Measurements from ENCODE around the gene SURF6.
"Not testable (repeated sequence)": the region's sequence is repeated elsewhere in the genome, so short reads cannot be mapped to it uniquely, and the experiment has no call there.

Gene SURF6

GRCh38 chr9:133301253-133302230 is 34.4 kb downstream of the SURF6 start:
- Histone ChIP-seq H3K36me3 (ENCODE audit: control insufficient read depth in 5 of 5, insufficient read depth in 5 of 5, low read length in 5 of 5) (no peaks in the 10 kb centered on the region), H3K9ac (ENCODE audit: low read length in 5 of 5) (no peak overlapping the region), H3K27ac (ENCODE audit: low read depth, low read length) (no peak overlapping the region), H3K4me1 (ENCODE audit: control insufficient read depth in 5 of 5, insufficient read depth in 5 of 5, low read length in 5 of 5) (no peaks in the 10 kb centered on the region), H3K9me3 (ENCODE audit: control insufficient read depth in 5 of 5, low read length in 5 of 5) (no peaks in the 10 kb centered on the region), H3K4me3 (ENCODE audit: low read depth in 1 of 5, low read length in 5 of 5) (no peak overlapping the region), H3K27me3 (ENCODE audit: control insufficient read depth in 5 of 5, insufficient read depth in 4 of 5, low read length in 5 of 5) (peaks cover 0 to 28% (median 13%) of the 10 kb centered on the region in 5 donors)

- H3K9ac ChIP-seq (ENCODE audit: low read length in 5 of 5); H3K4me1 ChIP-seq (ENCODE audit: control insufficient read depth in 5 of 5, insufficient read depth in 5 of 5, low read length in 5 of 5); H3K27ac ChIP-seq (ENCODE audit: low read depth, low read length); H3K36me3 ChIP-seq (ENCODE audit: control insufficient read depth in 5 of 5, insufficient read depth in 5 of 5, low read length in 5 of 5); H3K9me3 ChIP-seq (ENCODE audit: control insufficient read depth in 5 of 5, low read length in 5 of 5); H3K4me3 ChIP-seq (ENCODE audit: low read depth in 1 of 5, low read length in 5 of 5): not testable (repeated sequence)
- H3K27me3 ChIP-seq (ENCODE audit: control insufficient read depth in 5 of 5, insufficient read depth in 4 of 5, low read length in 5 of 5) = peaks cover 0 to 24% (median 12%) of the 10 kb centered on the region in 5 donors
Measured at GRCh38 chr9:133299996-133300395, 36.0 kb downstream of the SURF6 start.

GRCh38 chr9:133294257-133294656 is 41.7 kb downstream of the SURF6 start:
- Histone ChIP-seq H3K36me3 (ENCODE audit: control insufficient read depth in 5 of 5, insufficient read depth in 5 of 5, low read length in 5 of 5) (no peaks in the 10 kb centered on the region), H3K4me1 (ENCODE audit: control insufficient read depth in 5 of 5, insufficient read depth in 5 of 5, low read length in 5 of 5) (no peaks in the 10 kb centered on the region), H3K4me3 (ENCODE audit: low read depth in 1 of 5, low read length in 5 of 5) (no peak overlapping the region), H3K27me3 (ENCODE audit: control insufficient read depth in 5 of 5, insufficient read depth in 4 of 5, low read length in 5 of 5) (no peaks in the 10 kb centered on the region), H3K9me3 (ENCODE audit: control insufficient read depth in 5 of 5, low read length in 5 of 5) (peaks cover 3 to 7% (median 5%) of the 10 kb centered on the region in 5 donors), H3K27ac (ENCODE audit: low read depth, low read length) (no peak overlapping the region), H3K9ac (ENCODE audit: low read length in 5 of 5) (no peak overlapping the region)

GRCh38 chr9:133290751-133291302 is 45.2 kb downstream of the SURF6 start:
- H3K9me3 ChIP-seq (ENCODE audit: control insufficient read depth in 5 of 5, low read length in 5 of 5) = peaks cover 3 to 11% (median 5%) of the 10 kb centered on the region in 5 donors
- no peaks in the 10 kb centered on the region for H3K4me1 ChIP-seq (ENCODE audit: control insufficient read depth in 5 of 5, insufficient read depth in 5 of 5, low read length in 5 of 5)
- no peak overlapping the region for H3K4me3 ChIP-seq (ENCODE audit: low read depth in 1 of 5, low read length in 5 of 5)
- no peaks in the 10 kb centered on the region for H3K36me3 ChIP-seq (ENCODE audit: control insufficient read depth in 5 of 5, insufficient read depth in 5 of 5, low read length in 5 of 5)
- no peak overlapping the region for H3K27ac ChIP-seq (ENCODE audit: low read depth, low read length)
- no peaks in the 10 kb centered on the region for H3K27me3 ChIP-seq (ENCODE audit: control insufficient read depth in 5 of 5, insufficient read depth in 4 of 5, low read length in 5 of 5)
- no peak overlapping the region for H3K9ac ChIP-seq (ENCODE audit: low read length in 5 of 5)

GRCh38 chr9:133286523-133286922 is 49.5 kb downstream of the SURF6 start:
- Histone ChIP-seq H3K9ac (ENCODE audit: low read length in 5 of 5) (no peak overlapping the region), H3K36me3 (ENCODE audit: control insufficient read depth in 5 of 5, insufficient read depth in 5 of 5, low read length in 5 of 5) (no peaks in the 10 kb centered on the region), H3K27me3 (ENCODE audit: control insufficient read depth in 5 of 5, insufficient read depth in 4 of 5, low read length in 5 of 5) (no peaks in the 10 kb centered on the region), H3K4me3 (ENCODE audit: low read depth in 1 of 5, low read length in 5 of 5) (no peak overlapping the region), H3K27ac (ENCODE audit: low read depth, low read length) (no peak overlapping the region), H3K4me1 (ENCODE audit: control insufficient read depth in 5 of 5, insufficient read depth in 5 of 5, low read length in 5 of 5) (peaks cover 0 to 2% (median 0%) of the 10 kb centered on the region in 5 donors), H3K9me3 (ENCODE audit: control insufficient read depth in 5 of 5, low read length in 5 of 5) (peaks cover 3 to 11% (median 5%) of the 10 kb centered on the region in 5 donors)

GRCh38 chr9:133285252-133285775 is 50.7 kb downstream of the SURF6 start:
- H3K4me3 ChIP-seq (ENCODE audit: low read depth in 1 of 5, low read length in 5 of 5) = no peak overlapping the region
- no peaks in the 10 kb centered on the region for H3K27me3 ChIP-seq (ENCODE audit: control insufficient read depth in 5 of 5, insufficient read depth in 4 of 5, low read length in 5 of 5)
- no peak overlapping the region for H3K27ac ChIP-seq (ENCODE audit: low read depth, low read length)
- no peak overlapping the region for H3K9ac ChIP-seq (ENCODE audit: low read length in 5 of 5)
- no peaks in the 10 kb centered on the region for H3K36me3 ChIP-seq (ENCODE audit: control insufficient read depth in 5 of 5, insufficient read depth in 5 of 5, low read length in 5 of 5)
- peaks cover 0 to 2% (median 0%) of the 10 kb centered on the region in 5 donors for H3K4me1 ChIP-seq (ENCODE audit: control insufficient read depth in 5 of 5, insufficient read depth in 5 of 5, low read length in 5 of 5)
- peaks cover 0 to 7% (median 0%) of the 10 kb centered on the region in 5 donors for H3K9me3 ChIP-seq (ENCODE audit: control insufficient read depth in 5 of 5, low read length in 5 of 5)

GRCh38 chr9:133284362-133284761 is 51.6 kb downstream of the SURF6 start:
- no peaks in the 10 kb centered on the region for H3K36me3 ChIP-seq (ENCODE audit: control insufficient read depth in 5 of 5, insufficient read depth in 5 of 5, low read length in 5 of 5)
- H3K27me3 ChIP-seq (ENCODE audit: control insufficient read depth in 5 of 5, insufficient read depth in 4 of 5, low read length in 5 of 5) = no peaks in the 10 kb centered on the region
- H3K27ac ChIP-seq (ENCODE audit: low read depth, low read length) = no peak overlapping the region
- H3K9me3 ChIP-seq (ENCODE audit: control insufficient read depth in 5 of 5, low read length in 5 of 5) = peaks cover 0 to 4% (median 0%) of the 10 kb centered on the region in 5 donors
- H3K4me1 ChIP-seq (ENCODE audit: control insufficient read depth in 5 of 5, insufficient read depth in 5 of 5, low read length in 5 of 5) = peaks cover 0 to 2% (median 0%) of the 10 kb centered on the region in 5 donors
- no peak overlapping the region for H3K4me3 ChIP-seq (ENCODE audit: low read depth in 1 of 5, low read length in 5 of 5)
- no peak overlapping the region for H3K9ac ChIP-seq (ENCODE audit: low read length in 5 of 5)

GRCh38 chr9:133283255-133284032 is 52.5 kb downstream of the SURF6 start:
- H3K4me1 ChIP-seq (ENCODE audit: control insufficient read depth in 5 of 5, insufficient read depth in 5 of 5, low read length in 5 of 5); H3K36me3 ChIP-seq (ENCODE audit: control insufficient read depth in 5 of 5, insufficient read depth in 5 of 5, low read length in 5 of 5); H3K9me3 ChIP-seq (ENCODE audit: control insufficient read depth in 5 of 5, low read length in 5 of 5); H3K4me3 ChIP-seq (ENCODE audit: low read depth in 1 of 5, low read length in 5 of 5); H3K27me3 ChIP-seq (ENCODE audit: control insufficient read depth in 5 of 5, insufficient read depth in 4 of 5, low read length in 5 of 5); H3K9ac ChIP-seq (ENCODE audit: low read length in 5 of 5); H3K27ac ChIP-seq (ENCODE audit: low read depth, low read length): not testable (repeated sequence)

- H3K9me3 ChIP-seq (ENCODE audit: control insufficient read depth in 5 of 5, low read length in 5 of 5) = peaks cover 0 to 10% (median 9%) of the 10 kb centered on the region in 5 donors
- peaks cover 0 to 2% (median 0%) of the 10 kb centered on the region in 5 donors for H3K4me1 ChIP-seq (ENCODE audit: control insufficient read depth in 5 of 5, insufficient read depth in 5 of 5, low read length in 5 of 5)
- no peak overlapping the region for H3K27ac ChIP-seq (ENCODE audit: low read depth, low read length)
- H3K9ac ChIP-seq (ENCODE audit: low read length in 5 of 5) = no peak overlapping the region
- H3K4me3 ChIP-seq (ENCODE audit: low read depth in 1 of 5, low read length in 5 of 5) = no peak overlapping the region
- peaks cover 0 to 2% (median 1%) of the 10 kb centered on the region in 5 donors for H3K27me3 ChIP-seq (ENCODE audit: control insufficient read depth in 5 of 5, insufficient read depth in 4 of 5, low read length in 5 of 5)
- no peaks in the 10 kb centered on the region for H3K36me3 ChIP-seq (ENCODE audit: control insufficient read depth in 5 of 5, insufficient read depth in 5 of 5, low read length in 5 of 5)
Measured at GRCh38 chr9:133282464-133283238, 53.3 kb downstream of the SURF6 start.

Data from subcutaneous abdominal adipose tissue (tissue), 5 donors.